ENCODE data around the gene CPED1. TPM values are rescaled to one million over a fixed set of nuclear protein-coding genes. Genes with fewer than 3 reads are reported as not detected.
"Not testable (repeated sequence)": the region's sequence is repeated elsewhere in the genome, so short reads cannot be mapped to it uniquely, and the experiment has no call there.

Gene CPED1
- total RNA-seq, 2 donors from 2014 or later: 5.3 to 7.3 TPM

DNA sequence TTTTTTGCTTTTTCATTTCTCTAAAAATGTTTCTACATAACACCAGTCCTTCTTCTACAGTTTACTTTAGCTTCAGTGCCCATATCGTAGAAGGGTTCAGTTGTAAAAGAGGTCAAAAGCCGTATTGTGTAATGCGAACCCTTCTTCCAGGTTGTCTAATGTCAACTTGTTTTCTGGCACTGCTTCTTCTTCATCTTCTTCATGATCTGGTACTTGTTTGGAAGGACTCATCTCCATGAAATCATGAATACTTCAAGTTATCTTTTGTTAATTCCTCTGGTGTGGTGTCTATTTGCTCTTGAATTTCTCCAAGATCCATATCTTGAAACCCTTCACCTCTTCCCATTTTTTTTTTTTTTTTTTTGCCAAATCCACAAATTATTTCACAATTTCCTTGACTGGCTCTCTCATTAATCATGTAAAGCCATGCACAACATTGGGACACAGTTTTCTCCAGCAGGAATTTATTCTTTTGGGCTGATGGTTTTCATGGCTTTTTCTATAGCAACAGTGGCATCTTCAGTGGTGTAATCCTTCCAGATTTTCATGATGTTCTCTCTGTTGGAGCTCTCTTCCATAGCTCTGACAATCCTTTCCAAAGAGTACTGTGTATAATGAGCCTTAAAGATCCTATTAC, 85.1 kb downstream of the CPED1 start:
- Histone ChIP-seq H3K27ac (no peak overlapping the region), H3K4me3 (no peak overlapping the region), H3K4me1 (no peaks in the 10 kb centered on the region), H3K27me3 (no peaks in the 10 kb centered on the region), H3K36me3 (replicated peaks in 1 of 2; ENCODE audit: insufficient read depth in 1 of 2, low read depth in 2 of 2) (no peaks in the 10 kb centered on the region), H3K9me3 (no peaks in the 10 kb centered on the region)
- ATAC-seq: no peak
- 75 to 78% methylated on average over 3 of the region's 3 CpGs for WGBS, 2 donors
- intact Hi-C loops (cut with DNase I): no loop called here
- DNase-seq: no peak
- TF ChIP-seq, protein P1, sequence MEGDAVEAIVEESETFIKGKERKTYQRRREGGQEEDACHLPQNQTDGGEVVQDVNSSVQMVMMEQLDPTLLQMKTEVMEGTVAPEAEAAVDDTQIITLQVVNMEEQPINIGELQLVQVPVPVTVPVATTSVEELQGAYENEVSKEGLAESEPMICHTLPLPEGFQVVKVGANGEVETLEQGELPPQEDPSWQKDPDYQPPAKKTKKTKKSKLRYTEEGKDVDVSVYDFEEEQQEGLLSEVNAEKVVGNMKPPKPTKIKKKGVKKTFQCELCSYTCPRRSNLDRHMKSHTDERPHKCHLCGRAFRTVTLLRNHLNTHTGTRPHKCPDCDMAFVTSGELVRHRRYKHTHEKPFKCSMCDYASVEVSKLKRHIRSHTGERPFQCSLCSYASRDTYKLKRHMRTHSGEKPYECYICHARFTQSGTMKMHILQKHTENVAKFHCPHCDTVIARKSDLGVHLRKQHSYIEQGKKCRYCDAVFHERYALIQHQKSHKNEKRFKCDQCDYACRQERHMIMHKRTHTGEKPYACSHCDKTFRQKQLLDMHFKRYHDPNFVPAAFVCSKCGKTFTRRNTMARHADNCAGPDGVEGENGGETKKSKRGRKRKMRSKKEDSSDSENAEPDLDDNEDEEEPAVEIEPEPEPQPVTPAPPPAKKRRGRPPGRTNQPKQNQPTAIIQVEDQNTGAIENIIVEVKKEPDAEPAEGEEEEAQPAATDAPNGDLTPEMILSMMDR (IDR thresholded peaks at IDR 0.05): no peak
- TF ChIP-seq POLR2A (IDR thresholded peaks at IDR 0.05): no peak

DNA sequence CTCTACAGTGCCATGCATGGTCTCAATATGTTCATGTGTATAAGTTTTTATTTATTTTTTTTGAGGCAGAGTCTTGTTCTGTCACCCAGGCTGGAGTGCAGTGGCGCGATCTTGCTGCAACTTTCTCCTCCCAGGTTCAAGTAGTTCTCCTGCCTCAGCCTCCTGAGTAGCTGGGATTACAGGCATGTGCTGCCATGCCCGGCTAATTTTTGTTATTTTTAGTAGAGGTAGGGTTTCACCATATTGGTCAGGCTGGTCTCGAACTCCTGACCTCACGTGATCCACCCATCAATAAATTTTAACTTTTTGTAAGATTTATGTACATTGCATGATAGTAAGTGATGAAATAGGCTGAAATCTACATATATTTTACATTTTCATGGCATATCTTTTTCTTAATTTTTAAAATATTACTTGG, 86.9 kb downstream of the CPED1 start:
- not testable (repeated sequence) for DNase-seq; ATAC-seq; H3K4me1 ChIP-seq; H3K27ac ChIP-seq; H3K36me3 ChIP-seq (replicated peaks in 1 of 2; ENCODE audit: insufficient read depth in 1 of 2, low read depth in 2 of 2); H3K9me3 ChIP-seq; H3K27me3 ChIP-seq; H3K4me3 ChIP-seq
- intact Hi-C loops (cut with DNase I): loop anchor here (5.0 kb wide), 1 partner anchor 88 kb away; the partner anchor contains the start of gene CPED1
- WGBS, 2 donors: 79 to 87% methylated on average over 5 of the region's 5 CpGs

DNA sequence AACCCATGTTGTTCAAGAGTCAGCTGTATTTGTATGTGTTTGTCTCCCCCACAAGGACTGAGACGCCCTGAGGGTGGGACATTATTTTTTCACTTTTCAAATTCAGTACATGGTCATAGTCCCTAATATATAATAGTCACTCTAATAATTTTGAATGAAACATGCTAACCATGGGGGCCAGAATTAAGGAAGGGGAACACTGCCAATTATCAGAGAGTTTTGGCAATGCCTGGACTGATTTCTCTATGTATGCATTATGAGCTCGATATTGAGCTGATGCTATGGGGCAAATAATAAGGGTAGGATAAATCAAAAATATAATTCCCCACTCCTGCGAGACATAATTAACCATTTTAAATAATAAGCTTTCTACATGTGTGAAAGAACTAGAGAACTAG, 87.4 kb downstream of the CPED1 start:
- Histone ChIP-seq H3K9me3 (no peaks in the 10 kb centered on the region), H3K27ac (no peak overlapping the region), H3K27me3 (no peaks in the 10 kb centered on the region), H3K4me1 (no peaks in the 10 kb centered on the region), H3K36me3 (replicated peaks in 1 of 2; ENCODE audit: insufficient read depth in 1 of 2, low read depth in 2 of 2) (no peaks in the 10 kb centered on the region), H3K4me3 (no peak overlapping the region)
- no peak for TF ChIP-seq POLR2A (IDR thresholded peaks at IDR 0.05)
- TF ChIP-seq, protein P1 (IDR thresholded peaks at IDR 0.05): no peak
- intact Hi-C loops (cut with DNase I): loop anchor here (5.0 kb wide), 1 partner anchor 89 kb away; the partner anchor contains the start of gene CPED1
- no peak for ATAC-seq
- DNase-seq: no peak
- 71 to 75% methylated on average over 3 of the region's 3 CpGs for WGBS, 2 donors

DNA sequence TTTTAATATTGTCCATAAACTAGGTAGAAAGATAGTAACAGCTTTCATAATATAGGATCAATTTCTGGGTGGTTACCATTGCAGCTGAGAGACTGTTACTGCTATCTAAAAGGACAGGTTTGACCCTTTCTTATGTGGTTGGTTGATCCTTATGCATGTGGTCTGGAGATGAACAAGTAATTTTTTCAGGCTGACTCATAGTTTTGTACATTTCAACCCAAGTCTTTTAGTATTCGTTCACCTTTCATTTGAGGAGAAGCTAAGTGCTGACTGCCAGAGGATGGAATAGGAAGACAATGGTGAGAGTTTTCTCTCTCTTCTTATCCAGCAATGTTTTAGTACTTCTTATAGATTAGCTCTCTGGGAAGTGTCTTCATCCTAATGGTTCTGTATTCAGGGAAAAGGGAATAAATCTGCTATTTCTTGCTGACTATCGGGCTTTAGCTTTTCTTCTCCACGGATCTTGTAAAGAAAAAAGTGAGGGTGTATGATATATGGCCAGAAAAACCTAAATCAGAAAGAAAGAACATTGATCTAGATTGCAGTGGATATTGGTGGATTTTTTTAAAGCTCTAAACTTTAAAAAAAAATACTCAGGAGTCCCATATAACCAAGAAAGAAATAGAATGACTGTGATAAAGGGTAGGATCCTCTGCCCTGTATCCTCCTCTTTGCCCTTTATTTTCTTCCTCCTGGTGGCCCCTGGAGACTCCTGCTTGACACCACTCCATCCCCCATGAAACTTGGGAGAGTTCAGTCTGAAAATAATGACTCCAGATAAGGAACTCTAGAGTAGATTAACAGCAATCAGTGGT, 88.0 kb downstream of the CPED1 start:
- Histone ChIP-seq H3K36me3 (replicated peaks in 1 of 2; ENCODE audit: insufficient read depth in 1 of 2, low read depth in 2 of 2) (no peaks in the 10 kb centered on the region), H3K27me3 (no peaks in the 10 kb centered on the region), H3K9me3 (no peaks in the 10 kb centered on the region), H3K27ac (no peak overlapping the region), H3K4me3 (no peak overlapping the region), H3K4me1 (no peaks in the 10 kb centered on the region)
- no peak for TF ChIP-seq POLR2A (IDR thresholded peaks at IDR 0.05)
- TF ChIP-seq, protein P1 (IDR thresholded peaks at IDR 0.05): no peak
- ATAC-seq (no peak), DNase-seq (no peak)
- intact Hi-C loops (cut with DNase I): loop anchor here (5.0 kb wide), 1 partner anchor 89 kb away; the partner anchor contains the start of gene CPED1
- WGBS, 2 donors: 76 to 83% methylated on average over 3 of the region's 3 CpGs

DNA sequence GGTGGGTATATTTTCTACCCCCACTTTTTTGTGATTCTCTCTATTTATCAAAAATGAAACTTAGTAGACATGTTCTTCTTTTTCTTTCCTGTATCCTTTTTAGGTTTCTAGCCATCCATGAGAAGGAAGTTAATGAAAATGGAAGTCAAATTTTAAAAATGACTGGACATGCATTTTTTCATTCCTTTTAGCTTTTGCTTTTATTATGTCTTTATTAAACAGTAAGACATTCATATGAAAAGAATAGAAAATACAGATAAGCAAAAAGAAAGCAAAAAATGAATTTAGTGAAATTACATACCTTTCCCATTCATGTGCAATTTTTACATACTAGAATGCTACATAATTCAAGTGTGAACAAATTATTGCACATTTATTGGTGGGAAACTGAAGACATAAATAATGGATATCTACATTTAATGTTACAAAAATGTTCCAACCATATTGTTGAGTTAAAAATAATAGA, 88.7 kb downstream of the CPED1 start:
- Histone ChIP-seq H3K27me3 (no peaks in the 10 kb centered on the region), H3K36me3 (replicated peaks in 1 of 2; ENCODE audit: insufficient read depth in 1 of 2, low read depth in 2 of 2) (no peaks in the 10 kb centered on the region), H3K4me1 (no peaks in the 10 kb centered on the region), H3K27ac (no peak overlapping the region), H3K9me3 (no peaks in the 10 kb centered on the region), H3K4me3 (no peak overlapping the region)
- DNase-seq (no peak), ATAC-seq (no peak)
- intact Hi-C loops (cut with DNase I): loop anchor here (5.0 kb wide), 1 partner anchor 90 kb away; the partner anchor contains the start of gene CPED1
- TF ChIP-seq POLR2A (IDR thresholded peaks at IDR 0.05): no peak
- TF ChIP-seq, protein P1 (IDR thresholded peaks at IDR 0.05): no peak

Measured in body of pancreas (tissue), 4 donors.